HEK293 (cell line): ENCODE data around the gene SP2.
A peak's percentile ranks its signal among the peaks of the same experiment; 100 is the strongest.

Source experiments
- CTCF ChIA-PET: fragments of 350-600 bp; formaldehyde crosslinking; extraction: SDS; loops from one replicate; lab custom pipeline; 2021; ENCODE audit warnings: antibody characterized with exemption; lab: Yijun Ruan, JAX
- POLR2A ChIA-PET: fragments of 300-600 bp; formaldehyde crosslinking; extraction: SDS; loops from one replicate; lab custom pipeline; 2020; ENCODE audit warnings: antibody characterized with exemption, inconsistent platforms; lab: Yijun Ruan, JAX
- H3K27ac ChIP-seq: fragments of 200-500 bp; sonication (Bioruptor generic); 2 replicates; pipeline ENCODE4 v1.5.1; 2014; ENCODE audit warnings: low read depth, low read length, control low read depth, inconsistent platforms; ENCODE audit errors: extremely low read depth
- H3K36me3 ChIP-seq, 2 experiments: fragments of 200-500 bp in 1 of 2; sonication (Bioruptor generic) in 1 of 2; 1 replicate in 1 of 2; 2 replicates in 1 of 2; pipeline ENCODE4 v1.5.1; 2014 to 2017; ENCODE audit warnings: inconsistent platforms in 2 of 2, low read length in 2 of 2; ENCODE audit not compliant: control insufficient read depth in 2 of 2, insufficient read depth in 1 of 2
- H3K4me1 ChIP-seq: fragments of 200-500 bp; sonication (Bioruptor generic); 2 replicates; pipeline ENCODE4 v1.5.1; 2014; ENCODE audit warnings: mild to moderate bottlenecking, low read length, inconsistent platforms; ENCODE audit not compliant: control insufficient read depth, insufficient read depth
- H3K4me3 ChIP-seq: 2 replicates; pipeline ENCODE4 v1.5.1; 2011; ENCODE audit warnings: low read depth, mild to moderate bottlenecking, control low read depth, low read length, moderate library complexity
- H3K9me3 ChIP-seq: fragments of 200-500 bp; sonication (Bioruptor generic); 2 replicates; pipeline ENCODE4 v1.5.1; 2014; ENCODE audit warnings: low read depth, low read length, inconsistent platforms; ENCODE audit not compliant: control insufficient read depth, insufficient read depth
- KLF1 ChIP-seq: fragments of 450-650 bp; formaldehyde crosslinking; IDR thresholded peaks from 2 replicates; pipeline ENCODE4 v1.5.1; 2016; ENCODE audit warnings: missing biosample characterization, missing genetic modification characterization
- PRDM4 ChIP-seq: fragments of 450-650 bp; formaldehyde crosslinking; IDR thresholded peaks from 2 replicates; pipeline ENCODE4 v1.5.1; 2017; ENCODE audit warnings: missing biosample characterization, missing genetic modification characterization
- TSHZ1 ChIP-seq: fragments of 450-650 bp; formaldehyde crosslinking; IDR thresholded peaks from 2 replicates; pipeline ENCODE4 v1.5.1; 2016; ENCODE audit warnings: missing biosample characterization, missing genetic modification characterization, borderline replicate concordance
- ZBTB21 ChIP-seq: fragments of 450-650 bp; formaldehyde crosslinking; IDR thresholded peaks from 2 replicates; pipeline ENCODE4 v1.5.1; 2017; ENCODE audit warnings: missing biosample characterization, missing genetic modification characterization
- ZNF121 ChIP-seq: fragments of 450-650 bp; formaldehyde crosslinking; IDR thresholded peaks from 2 replicates; pipeline ENCODE4 v1.5.1; 2016; ENCODE audit warnings: missing biosample characterization, missing genetic modification characterization
- ZNF140 ChIP-seq: fragments of 450-650 bp; formaldehyde crosslinking; IDR thresholded peaks from 2 replicates; pipeline ENCODE4 v1.5.1; 2016; ENCODE audit warnings: missing biosample characterization, missing genetic modification characterization
- ZNF155 ChIP-seq: fragments of 450-650 bp; formaldehyde crosslinking; IDR thresholded peaks from 2 replicates; pipeline ENCODE4 v1.5.1; 2016; ENCODE audit warnings: missing biosample characterization, missing genetic modification characterization
- ZNF202 ChIP-seq: fragments of 450-650 bp; formaldehyde crosslinking; IDR thresholded peaks from 2 replicates; pipeline ENCODE4 v1.5.1; 2016; ENCODE audit warnings: missing biosample characterization, missing genetic modification characterization, borderline replicate concordance
- ZNF341 ChIP-seq: fragments of 450-650 bp; formaldehyde crosslinking; IDR thresholded peaks from 2 replicates; pipeline ENCODE4; 2016; ENCODE audit warnings: low read depth, missing biosample characterization, missing genetic modification characterization
- ZNF571 ChIP-seq: fragments of 450-650 bp; formaldehyde crosslinking; IDR thresholded peaks from 2 replicates; pipeline ENCODE4 v1.5.0; 2017; ENCODE audit warnings: missing biosample characterization, missing genetic modification characterization
- ZNF629 ChIP-seq: fragments of 450-650 bp; formaldehyde crosslinking; IDR thresholded peaks from 2 replicates; pipeline ENCODE4 v1.5.1; 2017; ENCODE audit warnings: missing biosample characterization, missing genetic modification characterization
- ZNF677 ChIP-seq: fragments of 450-650 bp; IDR thresholded peaks from 2 replicates; pipeline ENCODE4 v1.5.0; 2018; ENCODE audit warnings: missing biosample characterization, mild to moderate bottlenecking, missing genetic modification characterization, moderate library complexity
- ZNF76 ChIP-seq: fragments of 450-650 bp; formaldehyde crosslinking; IDR thresholded peaks from 2 replicates; pipeline ENCODE4; 2016; ENCODE audit warnings: low read depth, missing biosample characterization, missing genetic modification characterization, borderline replicate concordance
- ZNF768 ChIP-seq: fragments of 450-650 bp; formaldehyde crosslinking; IDR thresholded peaks from 2 replicates; pipeline ENCODE4 v1.5.1; 2018; ENCODE audit warnings: missing biosample characterization, mild to moderate bottlenecking, missing genetic modification characterization
- ZNF792 ChIP-seq: fragments of 450-650 bp; formaldehyde crosslinking; IDR thresholded peaks from 2 replicates; pipeline ENCODE4 v1.5.1; 2016; ENCODE audit warnings: missing biosample characterization, missing genetic modification characterization
- ZNF843 ChIP-seq: fragments of 450-650 bp; formaldehyde crosslinking; IDR thresholded peaks from 2 replicates; pipeline ENCODE4 v1.5.1; 2016; ENCODE audit warnings: missing biosample characterization, missing genetic modification characterization
- TF ChIP-seq, protein P1 (sequence below): fragments of 450-650 bp; formaldehyde crosslinking; IDR thresholded peaks from 2 replicates; pipeline ENCODE4 v1.5.1; 2016; ENCODE audit warnings: missing biosample characterization, missing genetic modification characterization

SP2 gene

GRCh38 chr17:47928415-47928814 lies 32.4 kb downstream of the SP2 start (continued):
- no peak for TF ChIP-seq PRDM4
- no peak for TF ChIP-seq TSHZ1 (tag by site-specific recombination)
- TF ChIP-seq ZBTB21 (tag by site-specific recombination) = no peak
- no peak for TF ChIP-seq ZNF768 (tag by site-specific recombination)
- TF ChIP-seq ZNF140 = no peak
- TF ChIP-seq ZNF76 (tag by site-specific recombination) = no peak
- no peak for TF ChIP-seq ZNF843 (tag by site-specific recombination)

DNA sequence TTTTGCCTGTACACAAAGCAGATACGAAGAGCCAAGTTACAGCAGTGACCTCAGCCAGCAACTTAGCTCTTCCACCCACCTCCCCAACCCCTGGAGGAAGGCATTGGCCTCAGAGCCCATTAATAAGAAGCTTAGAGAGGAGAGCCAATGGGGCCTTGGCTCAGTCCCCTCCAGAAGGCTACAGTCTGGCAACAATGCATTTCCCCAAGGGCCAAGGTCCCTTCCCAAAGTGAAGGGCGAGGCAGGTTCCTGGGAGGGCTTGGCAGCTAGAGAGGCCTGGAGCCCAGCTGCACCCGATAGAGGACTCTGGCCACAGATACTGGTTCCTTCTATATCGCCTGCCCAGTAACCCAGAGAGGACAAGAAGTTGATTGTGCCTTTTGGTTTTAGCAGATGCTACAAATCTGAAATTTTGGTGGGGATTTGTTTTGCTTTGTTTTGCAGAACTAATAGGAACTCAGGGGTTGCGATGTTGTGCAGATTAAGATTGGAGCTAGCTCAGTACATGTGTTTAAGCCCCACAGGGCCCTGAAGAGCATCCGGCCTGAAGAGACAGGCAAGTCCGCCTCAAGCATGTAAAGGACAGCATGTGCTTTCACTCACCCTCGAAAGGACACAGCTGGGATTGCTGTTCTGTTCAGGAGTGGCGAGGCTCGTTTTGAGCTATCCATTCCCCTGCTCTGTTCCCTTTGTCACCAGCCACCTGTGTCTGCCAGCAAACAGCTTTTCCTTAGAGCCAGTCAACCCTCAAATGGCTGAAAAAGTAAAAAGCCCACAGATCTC lies 33.4 kb downstream of the SP2 start:
- no peak overlapping the region for H3K27ac ChIP-seq
- no peaks in the 10 kb centered on the region for H3K4me1 ChIP-seq
- no peaks in the 10 kb centered on the region for H3K9me3 ChIP-seq
- no peak overlapping the region for H3K4me3 ChIP-seq
- ChIA-PET POLR2A (interaction anchor here (0.9 to 3.1 kb wide), 3 partner anchors 13 to 34 kb away, joined by 3 to 13 read pairs (median 3); partner anchors contain the start of gene PNPO), CTCF (interaction anchor here (0.6 to 4.3 kb wide), 9 partner anchors 11 to 1220 kb away, joined by 3 to 35 read pairs (median 3); partner anchors contain the start of gene CDK5RAP3)
- TF ChIP-seq ZNF571 (tag by site-specific recombination) = no peak
- peak; percentile 90 for TF ChIP-seq ZNF341
- H3K36me3 ChIP-seq = peaks cover 20 to 59% of the 10 kb centered on the region in 2 experiments; a peak in 2 of 3 replicates

DNA sequence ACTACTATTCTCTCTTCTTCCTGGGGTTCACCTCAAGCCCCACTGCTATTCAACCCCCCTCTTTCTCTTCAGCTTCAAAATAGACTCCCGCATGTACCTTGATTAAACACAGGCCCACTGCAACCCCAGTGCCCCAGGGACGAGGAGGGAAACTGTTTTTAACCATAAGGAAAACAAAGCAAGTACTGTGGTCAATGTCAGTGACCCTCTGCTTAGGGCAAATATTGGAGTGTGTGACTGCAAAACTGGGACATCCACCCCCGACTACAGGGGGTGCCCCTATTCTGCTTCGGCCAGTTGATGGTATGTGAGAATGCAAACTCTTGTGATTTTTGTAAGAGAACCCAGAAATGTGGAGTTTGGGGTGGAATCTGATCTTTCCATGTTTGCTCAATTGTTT lies 35.8 kb downstream of the SP2 start:
- H3K4me3 ChIP-seq = no peak overlapping the region
- no peaks in the 10 kb centered on the region for H3K4me1 ChIP-seq
- peaks cover 5 to 36% of the 10 kb centered on the region in 2 experiments; a peak in 2 of 3 replicates for H3K36me3 ChIP-seq
- H3K9me3 ChIP-seq = no peaks in the 10 kb centered on the region
- TF ChIP-seq ZNF792 (tag by site-specific recombination) (no peak), ZNF121 (tag by site-specific recombination) (no peak), ZNF155 (tag by site-specific recombination) (no peak), ZNF202 (no peak), ZNF629 (no peak), KLF1 (tag by site-specific recombination) (no peak), ZNF677 (tag by site-specific recombination) (no peak)
- TF ChIP-seq, protein P1, sequence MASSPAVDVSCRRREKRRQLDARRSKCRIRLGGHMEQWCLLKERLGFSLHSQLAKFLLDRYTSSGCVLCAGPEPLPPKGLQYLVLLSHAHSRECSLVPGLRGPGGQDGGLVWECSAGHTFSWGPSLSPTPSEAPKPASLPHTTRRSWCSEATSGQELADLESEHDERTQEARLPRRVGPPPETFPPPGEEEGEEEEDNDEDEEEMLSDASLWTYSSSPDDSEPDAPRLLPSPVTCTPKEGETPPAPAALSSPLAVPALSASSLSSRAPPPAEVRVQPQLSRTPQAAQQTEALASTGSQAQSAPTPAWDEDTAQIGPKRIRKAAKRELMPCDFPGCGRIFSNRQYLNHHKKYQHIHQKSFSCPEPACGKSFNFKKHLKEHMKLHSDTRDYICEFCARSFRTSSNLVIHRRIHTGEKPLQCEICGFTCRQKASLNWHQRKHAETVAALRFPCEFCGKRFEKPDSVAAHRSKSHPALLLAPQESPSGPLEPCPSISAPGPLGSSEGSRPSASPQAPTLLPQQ (tag by site-specific recombination) = no peak
- H3K27ac ChIP-seq = no peak overlapping the region
- POLR2A ChIA-PET = interaction anchor here (0.7 to 3.1 kb wide), 4 partner anchors 10 to 286 kb away, joined by 3 to 13 read pairs (median 4); partner anchors contain the start of genes CDK5RAP3 and PNPO
- CTCF ChIA-PET = interaction anchor here (4.3 kb wide), 1 partner anchor 17 kb away, joined by 35 read pairs; no protein-coding TSS in a partner anchor
